NOMO-1 treated with DMSO at 0.1 percent for 48 hours (cell line): ENCODE data around the gene TUB.

Source experiments
- DNase-seq: peaks from one replicate; lab custom pipeline; 2025; ENCODE audit not compliant: unreplicated experiment; lab: John Stamatoyannopoulos, UW

Gene TUB

GRCh38 chr11:8067929-8068575, 13.0 kb upstream of the TUB start:
- no peak for DNase-seq

GRCh38 chr11:8068605-8069221, 12.3 kb upstream of the TUB start:
- no peak for DNase-seq

GRCh38 chr11:8069771-8070170, 11.2 kb upstream of the TUB start:
- DNase-seq = no peak

GRCh38 chr11:8070417-8071115, 10.4 kb upstream of the TUB start:
- DNase-seq = no peak

GRCh38 chr11:8071616-8072581, 9.1 kb upstream of the TUB start:
- no peak for DNase-seq

GRCh38 chr11:8075119-8075726, 5.8 kb upstream of the TUB start:
- DNase-seq = no peak

GRCh38 chr11:8079111-8079675, 1.8 kb upstream of the TUB start:
- DNase-seq = no peak

- DNase-seq = no peak
Observed at GRCh38 chr11:8080069-8080670, 841 bp upstream of the TUB start.

GRCh38 chr11:8081591-8082250, 710 bp downstream of the TUB start:
- DNase-seq = no peak

- no peak for DNase-seq
Observed at GRCh38 chr11:8082391-8083087, 1.5 kb downstream of the TUB start.

GRCh38 chr11:8083088-8083395, 2.0 kb downstream of the TUB start:
- no peak for DNase-seq

GRCh38 chr11:8083871-8084281, 2.9 kb downstream of the TUB start:
- DNase-seq = no peak

GRCh38 chr11:8084352-8084751, 3.3 kb downstream of the TUB start:
- DNase-seq = no peak

- DNase-seq = no peak
Observed at GRCh38 chr11:8085011-8085645, 4.1 kb downstream of the TUB start.

- DNase-seq = no peak
Observed at GRCh38 chr11:8086001-8086479, 5.0 kb downstream of the TUB start.

- DNase-seq = no peak
Observed at GRCh38 chr11:8086571-8086970, 5.6 kb downstream of the TUB start.

GRCh38 chr11:8087185-8087584, 6.2 kb downstream of the TUB start:
- no peak for DNase-seq

GRCh38 chr11:8087756-8088155, 6.7 kb downstream of the TUB start:
- no peak for DNase-seq
